SH-SY5Y (cell line): ENCODE results near the gene DST.

Experiments used
- GATA2 ChIP-seq: IDR thresholded peaks from 2 replicates; pipeline ENCODE4 v1.6.1; 2011; ENCODE audit warnings: mild to moderate bottlenecking, low read depth, low read length
- GATA3 ChIP-seq: IDR thresholded peaks from 2 replicates; pipeline ENCODE4 v1.6.1; 2011; ENCODE audit warnings: low read depth, mild to moderate bottlenecking, low read length, moderate library complexity

- no peak for TF ChIP-seq GATA2
- no peak for TF ChIP-seq GATA3
These were observed 196.9 kb downstream of the DST start for GRCh38 chr6:56445818-56446217.
